ENCODE measurements around the gene PROC.
A peak's percentile ranks its signal among the peaks of the same experiment; 100 is the strongest.

The PROC gene

DNA sequence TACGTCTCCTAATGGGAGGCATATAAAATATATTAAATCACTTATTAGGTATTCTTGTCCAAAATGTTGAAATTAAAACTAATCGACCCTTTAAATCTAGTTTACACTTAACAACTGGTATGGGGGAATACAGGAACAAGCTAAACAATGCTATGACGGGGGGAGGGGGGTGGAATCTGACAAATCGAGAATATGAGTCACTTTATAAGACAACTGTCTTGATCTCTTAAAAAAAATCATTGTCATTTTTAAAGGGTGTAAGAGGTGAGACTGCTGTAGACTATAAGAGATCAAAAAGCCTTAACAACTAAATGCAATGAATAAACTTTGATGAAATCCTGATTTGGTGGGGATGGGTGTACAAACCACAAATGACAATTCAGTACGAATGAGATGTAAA is 36.5 kb upstream of the PROC start:
- DNase-seq (ENCODE audit: low spot score), result no peak
- peaks cover 3% of the 10 kb centered on the region for H3K79me1 ChIP-seq (ENCODE audit: low read depth, low read length)
- H3K4me3 ChIP-seq (ENCODE audit: low read length in 2 of 2), result no peak overlapping the region
- no peak overlapping the region for H3K9ac ChIP-seq (ENCODE audit: low read depth, low read length, poor library complexity)
- no peak overlapping the region for H2BK120ac ChIP-seq (ENCODE audit: low read depth, low read length)
- H2BK12ac ChIP-seq (ENCODE audit: low read length), result no peak overlapping the region
- no peak overlapping the region for H4K8ac ChIP-seq (ENCODE audit: low read depth, low read length)
- H3K4me2 ChIP-seq (ENCODE audit: insufficient read depth, low read length, poor library complexity, severe bottlenecking), result no peak overlapping the region
- H3K36me3 ChIP-seq (replicated peaks in 1 of 2; ENCODE audit: control insufficient read depth in 2 of 2, insufficient read depth in 2 of 2, low read length in 2 of 2), result peaks cover 0 to 8% of the 10 kb centered on the region in 2 donors
- WGBS, 2 donors (ENCODE audit: extremely low coverage in 2 of 2, insufficient read length in 2 of 2, insufficient replicate concordance in 1 of 2), result no CpG with 5 or more reads among the region's 5 CpGs
- H2AFZ ChIP-seq (ENCODE audit: low read length), result no peak overlapping the region
- no peak overlapping the region for H3K23ac ChIP-seq (ENCODE audit: low read depth, low read length, poor library complexity)
- H3K18ac ChIP-seq (ENCODE audit: low read length), result no peak overlapping the region
- peaks cover 1 to 9% of the 10 kb centered on the region in 2 donors for H3K4me1 ChIP-seq (ENCODE audit: control insufficient read depth in 2 of 2, insufficient read depth in 1 of 2, low read depth in 1 of 2, low read length in 2 of 2)
- no peaks in the 10 kb centered on the region for H3K27me3 ChIP-seq (ENCODE audit: control insufficient read depth in 3 of 3, insufficient read depth in 3 of 3, low read depth in 1 of 3, low read length in 3 of 3)
- no peak overlapping the region for H3K14ac ChIP-seq (ENCODE audit: low read length)
- no peak overlapping the region for H3K27ac ChIP-seq (replicated peaks; ENCODE audit: low read length)
- no peak overlapping the region for H2AK5ac ChIP-seq (ENCODE audit: low read depth, low read length)
- H4K91ac ChIP-seq (ENCODE audit: low read depth, low read length, poor library complexity), result no peak overlapping the region
- H2BK15ac ChIP-seq (ENCODE audit: low read length), result no peak overlapping the region
- H3K9me3 ChIP-seq (replicated peaks in 1 of 2; ENCODE audit: control insufficient read depth in 2 of 2, insufficient read depth in 1 of 2, low read depth in 1 of 2, low read length in 2 of 2), result peaks cover 1 to 15% of the 10 kb centered on the region in 2 donors
- H2BK5ac ChIP-seq (ENCODE audit: low read length), result no peak overlapping the region
- H3K4ac ChIP-seq (ENCODE audit: low read length), result no peak overlapping the region

DNA sequence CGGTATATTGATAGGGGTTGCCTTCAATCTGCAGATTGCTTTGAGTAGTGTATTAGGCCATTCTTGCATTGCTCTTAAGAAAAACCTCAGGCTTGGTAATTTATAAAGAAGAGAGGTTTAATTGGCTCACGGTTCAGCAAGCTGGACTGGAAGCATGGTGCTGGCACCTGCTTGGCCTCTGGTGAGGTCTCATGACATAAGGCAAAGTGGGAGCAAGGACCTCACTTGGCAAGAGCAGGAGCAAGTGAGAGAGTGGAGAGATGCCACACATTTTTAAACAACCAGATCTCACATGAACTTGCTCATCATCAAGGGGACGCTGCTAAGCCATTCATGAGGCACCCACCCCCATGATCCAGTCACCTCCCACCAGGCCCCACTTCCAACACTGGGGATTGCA is 35.4 kb upstream of the PROC start:
- no peak overlapping the region for H3K4ac ChIP-seq (ENCODE audit: low read length)
- no CpG with 5 or more reads among the region's 3 CpGs for WGBS, 2 donors (ENCODE audit: extremely low coverage in 2 of 2, insufficient read length in 2 of 2, insufficient replicate concordance in 1 of 2)
- H3K14ac ChIP-seq (ENCODE audit: low read length), result no peak overlapping the region
- H3K36me3 ChIP-seq (replicated peaks in 1 of 2; ENCODE audit: control insufficient read depth in 2 of 2, insufficient read depth in 2 of 2, low read length in 2 of 2), result peaks cover 0 to 6% of the 10 kb centered on the region in 2 donors
- H3K23ac ChIP-seq (ENCODE audit: low read depth, low read length, poor library complexity), result no peak overlapping the region
- no peak overlapping the region for H4K8ac ChIP-seq (ENCODE audit: low read depth, low read length)
- H3K9me3 ChIP-seq (replicated peaks in 1 of 2; ENCODE audit: control insufficient read depth in 2 of 2, insufficient read depth in 1 of 2, low read depth in 1 of 2, low read length in 2 of 2), result peaks cover 0 to 5% of the 10 kb centered on the region in 2 donors
- H3K4me2 ChIP-seq (ENCODE audit: insufficient read depth, low read length, poor library complexity, severe bottlenecking), result no peak overlapping the region
- no peaks in the 10 kb centered on the region for H3K27me3 ChIP-seq (ENCODE audit: control insufficient read depth in 3 of 3, insufficient read depth in 3 of 3, low read depth in 1 of 3, low read length in 3 of 3)
- no peak overlapping the region for H3K4me3 ChIP-seq (ENCODE audit: low read length in 2 of 2)
- H2BK5ac ChIP-seq (ENCODE audit: low read length), result no peak overlapping the region
- no peak overlapping the region for H3K27ac ChIP-seq (replicated peaks; ENCODE audit: low read length)
- no peak overlapping the region for H3K18ac ChIP-seq (ENCODE audit: low read length)
- H3K4me1 ChIP-seq (ENCODE audit: control insufficient read depth in 2 of 2, insufficient read depth in 1 of 2, low read depth in 1 of 2, low read length in 2 of 2), result peaks cover 4 to 10% of the 10 kb centered on the region in 2 donors
- no peak overlapping the region for H2BK120ac ChIP-seq (ENCODE audit: low read depth, low read length)
- DNase-seq (ENCODE audit: low spot score), result no peak
- no peak overlapping the region for H2AK5ac ChIP-seq (ENCODE audit: low read depth, low read length)
- H2AFZ ChIP-seq (ENCODE audit: low read length), result no peak overlapping the region
- no peak overlapping the region for H3K9ac ChIP-seq (ENCODE audit: low read depth, low read length, poor library complexity)
- H2BK15ac ChIP-seq (ENCODE audit: low read length), result no peak overlapping the region
- H4K91ac ChIP-seq (ENCODE audit: low read depth, low read length, poor library complexity), result no peak overlapping the region
- H2BK12ac ChIP-seq (ENCODE audit: low read length), result no peak overlapping the region
- H3K79me1 ChIP-seq (ENCODE audit: low read depth, low read length), result peaks cover 8% of the 10 kb centered on the region

DNA sequence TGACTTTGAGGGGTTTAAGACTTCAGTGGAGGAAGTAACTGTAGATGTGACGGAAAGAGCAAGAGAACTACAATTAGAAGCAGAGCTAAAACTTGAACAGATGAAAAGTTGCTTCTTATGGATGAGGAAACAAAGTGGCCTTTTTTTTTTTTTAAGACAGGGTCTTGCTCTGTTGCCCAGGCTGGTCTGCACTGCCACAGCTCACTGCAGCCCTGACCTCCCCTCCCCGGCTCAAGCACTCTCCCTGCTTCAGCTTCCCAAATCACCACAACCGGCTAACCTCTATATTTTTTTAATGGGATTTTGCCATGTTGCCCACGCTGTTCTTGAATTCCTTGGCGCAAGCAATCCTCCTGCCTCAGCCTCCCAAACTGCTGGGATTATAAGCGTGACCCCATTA is 33.7 kb upstream of the PROC start:
- Histone ChIP-seq H2AK5ac (ENCODE audit: low read depth, low read length) (no peak overlapping the region), H3K79me1 (ENCODE audit: low read depth, low read length) (peaks cover 8% of the 10 kb centered on the region), H2BK120ac (ENCODE audit: low read depth, low read length) (no peak overlapping the region), H3K4me1 (ENCODE audit: control insufficient read depth in 2 of 2, insufficient read depth in 1 of 2, low read depth in 1 of 2, low read length in 2 of 2) (peaks cover 9 to 10% of the 10 kb centered on the region in 2 donors), H3K4me2 (ENCODE audit: insufficient read depth, low read length, poor library complexity, severe bottlenecking) (no peak overlapping the region), H3K36me3 (replicated peaks in 1 of 2; ENCODE audit: control insufficient read depth in 2 of 2, insufficient read depth in 2 of 2, low read length in 2 of 2) (peaks cover 0 to 6% of the 10 kb centered on the region in 2 donors), H3K23ac (ENCODE audit: low read depth, low read length, poor library complexity) (no peak overlapping the region), H3K4me3 (ENCODE audit: low read length in 2 of 2) (no peak overlapping the region), H3K27ac (replicated peaks; ENCODE audit: low read length) (no peak overlapping the region), H2BK12ac (ENCODE audit: low read length) (no peak overlapping the region), H3K9me3 (replicated peaks in 1 of 2; ENCODE audit: control insufficient read depth in 2 of 2, insufficient read depth in 1 of 2, low read depth in 1 of 2, low read length in 2 of 2) (no peaks in the 10 kb centered on the region), H3K27me3 (ENCODE audit: control insufficient read depth in 3 of 3, insufficient read depth in 3 of 3, low read depth in 1 of 3, low read length in 3 of 3) (peaks cover 0 to 4% (median 0%) of the 10 kb centered on the region in 3 experiments), H4K91ac (ENCODE audit: low read depth, low read length, poor library complexity) (no peak overlapping the region), H2AFZ (ENCODE audit: low read length) (no peak overlapping the region), H4K8ac (ENCODE audit: low read depth, low read length) (no peak overlapping the region), H3K4ac (ENCODE audit: low read length) (no peak overlapping the region), H2BK5ac (ENCODE audit: low read length) (no peak overlapping the region), H3K9ac (ENCODE audit: low read depth, low read length, poor library complexity) (no peak overlapping the region), H3K14ac (ENCODE audit: low read length) (no peak overlapping the region), H3K18ac (ENCODE audit: low read length) (no peak overlapping the region), H2BK15ac (ENCODE audit: low read length) (no peak overlapping the region)
- DNase-seq (ENCODE audit: low spot score), result no peak
- no CpG with 5 or more reads among the region's 6 CpGs for WGBS, 2 donors (ENCODE audit: extremely low coverage in 2 of 2, insufficient read length in 2 of 2, insufficient replicate concordance in 1 of 2)

DNA sequence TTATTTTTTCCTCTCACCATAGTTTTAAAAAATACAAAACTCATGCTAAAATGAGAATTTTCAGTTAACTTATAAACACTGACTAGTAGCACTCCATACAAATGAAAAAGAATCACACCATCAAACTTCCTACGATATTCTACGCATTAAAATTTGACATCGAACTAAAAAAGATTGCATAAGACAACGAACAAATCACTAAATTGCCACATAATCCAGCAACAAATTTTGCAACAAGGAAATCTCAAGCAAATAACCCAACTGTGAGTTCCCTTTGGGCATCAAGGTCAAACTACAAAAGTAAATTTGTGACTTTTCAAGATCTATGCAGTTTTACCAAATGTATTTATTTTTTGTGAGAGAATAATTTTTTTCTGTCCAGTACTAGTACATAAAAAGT is 32.0 kb upstream of the PROC start:
- no peak overlapping the region for H3K27ac ChIP-seq (replicated peaks; ENCODE audit: low read length)
- H3K4me2 ChIP-seq (ENCODE audit: insufficient read depth, low read length, poor library complexity, severe bottlenecking), result no peak overlapping the region
- peak overlapping the region in 1 of 2 donors; percentile 61 for H3K4me3 ChIP-seq (ENCODE audit: low read length in 2 of 2)
- H4K8ac ChIP-seq (ENCODE audit: low read depth, low read length), result no peak overlapping the region
- no peak overlapping the region for H4K91ac ChIP-seq (ENCODE audit: low read depth, low read length, poor library complexity)
- H3K36me3 ChIP-seq (replicated peaks in 1 of 2; ENCODE audit: control insufficient read depth in 2 of 2, insufficient read depth in 2 of 2, low read length in 2 of 2), result peaks cover 0 to 6% of the 10 kb centered on the region in 2 donors
- no peak overlapping the region for H2BK15ac ChIP-seq (ENCODE audit: low read length)
- no peak for DNase-seq (ENCODE audit: low spot score)
- no peak overlapping the region for H3K23ac ChIP-seq (ENCODE audit: low read depth, low read length, poor library complexity)
- H2AFZ ChIP-seq (ENCODE audit: low read length), result no peak overlapping the region
- WGBS, 2 donors (ENCODE audit: extremely low coverage in 2 of 2, insufficient read length in 2 of 2, insufficient replicate concordance in 1 of 2), result 100% methylated on average over 2 to 4 of the region's 4 CpGs
- no peaks in the 10 kb centered on the region for H3K9me3 ChIP-seq (replicated peaks in 1 of 2; ENCODE audit: control insufficient read depth in 2 of 2, insufficient read depth in 1 of 2, low read depth in 1 of 2, low read length in 2 of 2)
- H3K27me3 ChIP-seq (ENCODE audit: control insufficient read depth in 3 of 3, insufficient read depth in 3 of 3, low read depth in 1 of 3, low read length in 3 of 3), result peaks cover 0 to 4% (median 0%) of the 10 kb centered on the region in 3 experiments
- H2BK12ac ChIP-seq (ENCODE audit: low read length), result no peak overlapping the region
- no peak overlapping the region for H3K9ac ChIP-seq (ENCODE audit: low read depth, low read length, poor library complexity)
- no peak overlapping the region for H3K18ac ChIP-seq (ENCODE audit: low read length)
- no peak overlapping the region for H2BK120ac ChIP-seq (ENCODE audit: low read depth, low read length)
- H2AK5ac ChIP-seq (ENCODE audit: low read depth, low read length), result no peak overlapping the region
- H3K14ac ChIP-seq (ENCODE audit: low read length), result no peak overlapping the region
- H3K4me1 ChIP-seq (ENCODE audit: control insufficient read depth in 2 of 2, insufficient read depth in 1 of 2, low read depth in 1 of 2, low read length in 2 of 2), result peaks cover 9 to 10% of the 10 kb centered on the region in 2 donors
- H2BK5ac ChIP-seq (ENCODE audit: low read length), result no peak overlapping the region
- peaks cover 8% of the 10 kb centered on the region for H3K79me1 ChIP-seq (ENCODE audit: low read depth, low read length)
- H3K4ac ChIP-seq (ENCODE audit: low read length), result no peak overlapping the region
